Stimulated activated naive CD8-positive, alpha-beta T cell treated with anti-CD3 and anti-CD28 coated beads, Interleukin-15, amount 100 ng/mL, for 72 hours (primary cell): Measurements from ENCODE around the gene NPAS1.
"Not testable (repeated sequence)": the region's sequence is repeated elsewhere in the genome, so short reads cannot be mapped to it uniquely, and the experiment has no call there.

ENCODE experiments used
- ATAC-seq: fragments of 150-1000 bp; cut with Tn5 transposase; 2 replicates; pipeline ENCODE4 v1.10.0; 2021; ENCODE audit warnings: mild to moderate bottlenecking, moderate library complexity
- DNase-seq, 2 donors: peaks; one replicate each; pipeline ENCODE4 v3.0.0; 2021 to 2022
- H3K27ac Mint-ChIP-seq, 2 donors: one replicate each; pipeline ENCODE4 v1.8.0; 2022; ENCODE audit warnings: mild to moderate bottlenecking in 2 of 2, mixed read lengths in 2 of 2, moderate library complexity in 2 of 2
- H3K27me3 Mint-ChIP-seq: one replicate; pipeline ENCODE4 v1.8.0; 2022; ENCODE audit warnings: mixed read lengths
- H3K4me1 Mint-ChIP-seq: one replicate; pipeline ENCODE4 v1.8.0; 2022; ENCODE audit warnings: mild to moderate bottlenecking, mixed read lengths
- H3K4me3 Mint-ChIP-seq, 2 donors: one replicate each; pipeline ENCODE4 v1.8.0; 2022; ENCODE audit warnings: mild to moderate bottlenecking in 2 of 2, mixed read lengths in 2 of 2, moderate library complexity in 1 of 2
- H3K9me3 Mint-ChIP-seq, 2 donors: one replicate each; pipeline ENCODE4 v1.8.0; 2022; ENCODE audit warnings: mixed read lengths in 2 of 2

Gene NPAS1

DNA sequence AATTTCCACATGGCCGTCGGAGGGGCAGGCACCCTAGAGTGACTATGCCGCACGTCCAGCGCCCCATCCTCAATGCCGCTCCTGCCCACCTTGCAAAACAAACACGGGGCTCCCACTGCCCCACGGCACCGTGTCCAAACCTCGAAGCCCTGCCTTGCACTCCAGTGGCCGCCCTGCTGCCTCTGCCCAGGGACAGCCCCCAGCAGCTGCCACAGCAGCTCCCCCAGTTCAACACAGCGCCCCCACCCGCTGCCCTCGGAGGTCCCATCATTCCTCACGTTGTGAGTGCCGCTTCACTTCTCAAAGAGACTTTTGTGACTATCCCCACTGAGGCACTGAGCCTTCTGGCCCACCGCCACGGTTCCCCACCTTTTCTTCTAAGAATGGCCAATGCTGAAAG, 51.1 kb downstream of the NPAS1 start:
- no peaks in the 10 kb centered on the region for H3K9me3 Mint-ChIP-seq
- no peak overlapping the region for H3K4me3 Mint-ChIP-seq
- no peak for ATAC-seq
- no peaks in the 10 kb centered on the region for H3K27me3 Mint-ChIP-seq
- peak overlapping the region in 1 of 2 donors; percentile 89 for H3K27ac Mint-ChIP-seq
- peaks cover 18% of the 10 kb centered on the region for H3K4me1 Mint-ChIP-seq
- DNase-seq, result no peak

DNA sequence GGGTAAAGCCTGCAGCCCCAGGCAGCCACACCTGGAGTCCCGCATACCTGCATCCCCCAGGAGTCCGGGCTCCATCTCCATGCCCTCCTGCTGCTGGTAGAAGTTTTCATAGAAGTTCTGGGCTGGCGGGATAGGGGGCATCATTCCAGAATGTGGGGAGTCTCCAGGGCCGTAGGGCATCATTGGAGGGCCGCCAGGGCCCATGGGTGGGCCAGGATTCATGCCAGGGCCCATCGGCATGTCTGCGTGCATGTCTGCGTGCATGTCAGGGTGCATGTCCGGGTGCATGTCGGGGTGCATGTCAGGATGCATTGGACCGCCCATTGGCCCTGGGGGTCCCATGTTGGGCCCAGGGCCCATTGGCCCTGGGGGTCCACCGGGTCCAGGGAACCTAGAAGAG, 52.1 kb downstream of the NPAS1 start:
- ATAC-seq (no peak), DNase-seq (no peak)
- no peak overlapping the region for H3K4me3 Mint-ChIP-seq
- H3K27ac Mint-ChIP-seq, result peak overlapping the region in 1 of 2 donors; percentile 94
- no peaks in the 10 kb centered on the region for H3K9me3 Mint-ChIP-seq
- no peaks in the 10 kb centered on the region for H3K27me3 Mint-ChIP-seq
- peaks cover 18% of the 10 kb centered on the region for H3K4me1 Mint-ChIP-seq

DNA sequence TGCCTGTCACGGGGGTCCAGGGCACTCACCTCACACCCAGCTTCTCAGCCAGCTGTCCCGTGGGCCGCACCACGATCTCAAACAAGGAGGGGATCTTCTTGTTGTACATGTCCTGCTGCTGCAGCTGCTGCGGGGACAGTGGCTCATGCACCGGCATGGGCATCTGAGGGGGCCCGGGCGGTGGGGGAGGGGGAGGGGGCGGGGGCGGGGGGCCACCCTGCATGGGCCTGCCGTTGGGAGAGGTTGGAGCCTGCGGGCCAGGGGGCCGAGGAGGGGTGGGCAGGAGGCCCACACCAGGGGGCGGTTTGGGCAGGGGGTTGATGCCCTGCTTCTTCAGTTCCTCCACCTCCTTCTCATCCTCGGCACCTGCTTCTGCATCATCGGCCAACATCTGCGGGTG, 52.7 kb downstream of the NPAS1 start:
- Mint-ChIP-seq H3K27ac (no peak overlapping the region), H3K4me1 (peaks cover 18% of the 10 kb centered on the region), H3K9me3 (no peaks in the 10 kb centered on the region), H3K27me3 (no peaks in the 10 kb centered on the region), H3K4me3 (no peak overlapping the region)
- ATAC-seq (no peak), DNase-seq (no peak)

DNA sequence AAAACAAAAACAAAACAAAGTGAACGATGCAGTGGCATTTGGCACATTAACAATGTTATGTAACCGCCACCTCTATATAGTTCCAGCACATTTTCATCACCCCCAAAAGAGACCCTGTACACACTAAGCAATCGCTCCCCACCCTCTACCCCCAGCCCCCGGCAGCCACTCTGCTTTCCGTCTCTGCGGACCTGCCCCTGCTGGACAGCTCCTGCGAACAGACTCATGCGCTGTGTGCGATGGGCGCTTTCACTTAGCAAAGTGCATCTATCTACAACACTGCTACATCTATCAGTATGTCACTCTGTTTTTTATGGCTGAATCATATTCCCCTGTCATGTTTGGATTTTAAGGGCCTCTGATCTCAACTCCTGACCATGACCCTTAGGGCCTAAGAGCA, 53.9 kb downstream of the NPAS1 start:
- Mint-ChIP-seq H3K27ac (peak overlapping the region in 1 of 2 donors; percentile 60), H3K27me3 (no peaks in the 10 kb centered on the region), H3K4me3 (no peak overlapping the region), H3K4me1 (peaks cover 18% of the 10 kb centered on the region), H3K9me3 (no peaks in the 10 kb centered on the region)
- DNase-seq (no peak), ATAC-seq (no peak)

DNA sequence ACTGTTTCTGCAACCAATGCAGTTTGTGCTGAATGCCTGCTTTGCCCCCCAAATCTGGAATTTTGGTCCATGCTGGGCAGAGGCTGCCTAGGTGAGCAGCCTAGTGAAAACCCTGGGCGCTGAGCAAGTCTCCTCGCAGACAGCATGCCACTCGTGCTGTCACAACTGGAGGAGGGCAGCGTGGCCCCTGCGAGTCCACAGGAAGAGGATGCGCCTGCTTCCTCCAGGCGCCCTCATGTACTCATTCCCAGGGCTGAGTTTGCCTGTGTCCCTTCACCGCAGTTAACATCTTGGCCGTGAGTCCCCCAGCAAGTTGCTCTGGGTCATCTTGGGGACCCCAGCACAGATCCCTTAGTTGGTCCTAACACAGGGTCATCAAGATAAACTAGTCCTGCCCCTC, 55.0 kb downstream of the NPAS1 start:
- DNase-seq (no peak), ATAC-seq (no peak)
- no peak overlapping the region for H3K27ac Mint-ChIP-seq
- H3K4me3 Mint-ChIP-seq, result no peak overlapping the region
- H3K4me1 Mint-ChIP-seq, result peaks cover 23% of the 10 kb centered on the region
- H3K27me3 Mint-ChIP-seq, result no peaks in the 10 kb centered on the region
- no peaks in the 10 kb centered on the region for H3K9me3 Mint-ChIP-seq

DNA sequence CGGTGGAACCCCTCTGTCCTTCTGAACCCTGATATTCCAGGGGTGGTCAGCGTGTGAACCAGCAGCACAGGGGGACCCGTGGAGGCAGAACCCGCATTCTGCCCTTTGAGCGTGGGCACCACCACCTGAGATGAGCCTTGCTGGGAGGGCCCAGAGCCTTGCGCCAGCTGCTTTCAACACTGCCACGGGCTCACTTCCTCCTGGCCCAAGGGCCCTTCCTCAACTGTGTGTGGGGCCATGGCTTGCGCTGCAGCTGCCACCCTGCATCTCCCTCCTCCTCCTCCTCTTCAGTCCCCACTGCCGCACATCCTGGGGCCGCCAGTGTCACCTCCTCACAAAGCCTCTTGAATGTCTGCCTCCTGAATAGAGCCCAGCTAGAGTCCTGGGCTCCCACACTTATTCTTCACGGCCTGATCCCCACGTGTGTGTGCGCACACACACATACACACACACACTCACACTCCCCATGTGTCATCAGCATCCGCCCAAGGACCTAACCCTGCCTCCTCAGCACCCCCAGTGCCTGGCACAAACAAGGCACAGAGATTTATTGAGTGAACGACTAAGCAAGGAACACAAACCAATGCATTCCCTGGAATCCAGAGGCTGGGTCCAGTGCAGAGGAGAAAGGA, 55.7 kb downstream of the NPAS1 start:
- H3K27ac Mint-ChIP-seq, result peak overlapping the region in 1 of 2 donors; percentile 84
- DNase-seq (no peak), ATAC-seq (no peak)
- H3K9me3 Mint-ChIP-seq, result no peaks in the 10 kb centered on the region
- H3K4me1 Mint-ChIP-seq, result peaks cover 29% of the 10 kb centered on the region
- no peak overlapping the region for H3K4me3 Mint-ChIP-seq
- H3K27me3 Mint-ChIP-seq, result no peaks in the 10 kb centered on the region

DNA sequence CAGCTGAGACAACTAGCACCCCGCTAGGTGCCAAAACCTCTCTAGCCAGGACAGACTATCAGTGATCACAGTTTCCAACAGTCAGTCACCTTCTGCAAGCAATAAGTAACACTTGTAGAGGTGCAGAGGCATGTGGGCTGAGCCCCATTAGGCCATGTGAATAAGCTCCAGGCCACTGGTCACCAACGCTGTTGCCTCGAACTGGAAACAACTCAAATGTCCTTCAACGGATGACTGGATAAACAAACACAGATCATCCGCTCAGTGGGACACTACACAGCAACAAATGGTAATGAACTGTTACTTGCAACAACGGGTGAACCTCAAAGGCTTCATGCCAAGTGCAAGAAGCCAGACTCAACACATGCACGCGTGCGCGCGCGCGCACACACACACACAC, 56.3 kb downstream of the NPAS1 start:
- H3K27me3 Mint-ChIP-seq, result no peaks in the 10 kb centered on the region
- H3K27ac Mint-ChIP-seq, result peak overlapping the region in 1 of 2 donors; percentile 48
- H3K4me1 Mint-ChIP-seq, result peaks cover 29% of the 10 kb centered on the region
- no peak for DNase-seq
- no peak for ATAC-seq
- H3K9me3 Mint-ChIP-seq, result no peaks in the 10 kb centered on the region
- no peak overlapping the region for H3K4me3 Mint-ChIP-seq

DNA sequence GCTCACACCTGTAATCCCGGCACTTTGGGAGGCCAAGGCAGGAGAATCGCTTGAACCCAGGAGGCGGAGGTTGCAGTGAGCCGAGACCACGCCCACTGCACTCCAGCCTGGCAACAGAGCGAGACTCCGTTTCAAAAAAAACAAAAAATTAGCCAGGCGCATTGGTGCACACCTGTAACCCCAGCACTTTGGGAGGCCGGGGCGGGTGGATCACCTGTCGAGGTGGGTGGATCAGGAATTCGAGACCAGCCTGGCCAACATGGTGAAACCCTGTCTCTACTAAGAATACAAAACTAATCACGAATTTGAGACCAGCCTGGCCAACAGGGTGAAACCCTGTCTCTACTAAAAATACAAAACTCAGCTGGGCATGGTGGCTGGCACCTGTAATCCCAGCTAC, 58.7 kb downstream of the NPAS1 start:
- ATAC-seq, H3K4me3 Mint-ChIP-seq, DNase-seq, H3K27ac Mint-ChIP-seq, H3K27me3 Mint-ChIP-seq, H3K9me3 Mint-ChIP-seq: not testable (repeated sequence)
- peaks cover 22% of the 10 kb centered on the region for H3K4me1 Mint-ChIP-seq

DNA sequence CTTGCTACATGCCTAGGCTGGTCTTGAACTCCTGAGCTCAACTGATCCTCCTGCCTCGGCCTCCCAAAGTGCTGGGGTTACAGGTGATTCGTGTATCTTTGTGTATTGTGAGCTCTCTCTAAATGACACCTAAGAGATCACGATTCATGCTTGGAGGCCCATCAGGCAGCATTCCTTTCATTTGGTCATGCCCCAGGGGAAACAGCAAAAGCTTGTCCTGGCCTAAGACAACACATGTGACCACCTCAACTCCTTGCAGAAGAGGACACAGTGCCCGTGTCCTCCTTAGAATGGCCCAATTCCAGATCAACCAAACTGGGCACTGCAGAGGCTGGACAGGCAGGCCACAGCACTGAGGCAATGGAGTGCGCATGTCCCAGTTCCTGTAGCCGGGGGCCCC, 61.5 kb downstream of the NPAS1 start:
- H3K9me3 Mint-ChIP-seq, result no peaks in the 10 kb centered on the region
- ATAC-seq, result no peak
- peak overlapping the region in 1 of 2 donors; percentile 20 for H3K27ac Mint-ChIP-seq
- H3K4me3 Mint-ChIP-seq, result no peak overlapping the region
- no peaks in the 10 kb centered on the region for H3K27me3 Mint-ChIP-seq
- DNase-seq, result no peak
- H3K4me1 Mint-ChIP-seq, result peaks cover 15% of the 10 kb centered on the region

DNA sequence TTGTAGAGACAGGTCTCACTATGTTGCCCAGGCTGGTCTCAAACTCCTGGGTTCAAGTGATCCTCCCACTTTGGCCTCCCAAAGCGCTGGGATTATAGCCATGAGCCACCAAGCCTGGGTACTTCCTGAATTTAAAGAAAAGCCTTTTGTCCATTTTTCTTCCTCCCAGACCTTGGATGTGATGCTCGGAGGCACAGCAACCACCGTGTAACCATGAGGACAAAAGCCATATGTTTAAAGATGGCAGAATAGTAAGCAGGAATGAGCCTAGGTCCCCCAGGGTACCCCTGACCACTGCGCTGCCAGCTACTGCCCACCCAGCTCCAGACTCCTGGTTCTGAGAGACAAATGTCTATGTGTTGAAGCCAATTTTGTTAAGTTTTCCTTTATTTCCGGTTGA, 62.9 kb downstream of the NPAS1 start:
- no peaks in the 10 kb centered on the region for H3K9me3 Mint-ChIP-seq
- H3K27me3 Mint-ChIP-seq, result no peaks in the 10 kb centered on the region
- H3K4me1 Mint-ChIP-seq, result peaks cover 15% of the 10 kb centered on the region
- no peak overlapping the region for H3K4me3 Mint-ChIP-seq
- H3K27ac Mint-ChIP-seq, result no peak overlapping the region
- ATAC-seq (no peak), DNase-seq (no peak)

DNA sequence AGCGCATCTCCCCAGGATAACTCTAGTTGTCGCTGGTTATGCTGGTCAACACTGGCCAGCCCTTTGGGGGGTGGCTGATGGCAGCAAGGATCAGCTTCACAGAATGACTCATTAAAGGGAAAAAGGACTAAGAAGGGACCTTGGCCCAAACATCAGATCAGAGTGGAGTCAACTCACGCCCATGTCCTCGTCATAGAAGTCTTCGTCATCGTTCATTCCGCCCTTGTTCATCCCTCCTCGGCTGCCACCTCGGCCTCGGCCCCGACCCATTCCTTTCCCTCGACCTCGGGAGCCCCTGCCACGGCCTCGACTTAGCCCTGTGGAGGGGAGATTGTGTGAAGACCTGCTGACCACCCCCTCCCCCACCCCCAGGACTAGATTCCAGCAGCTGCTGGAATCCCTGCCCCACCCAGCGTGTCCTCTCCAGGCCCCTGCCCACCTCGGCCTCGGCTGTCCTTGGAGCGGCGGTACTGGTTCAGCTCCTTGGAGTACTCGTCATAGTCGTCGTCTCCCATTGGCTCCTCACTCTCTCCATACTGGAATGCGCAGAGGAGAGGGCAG, 65.3 kb downstream of the NPAS1 start:
- ATAC-seq (no peak), DNase-seq (no peak)
- Mint-ChIP-seq H3K9me3 (no peaks in the 10 kb centered on the region), H3K27me3 (no peaks in the 10 kb centered on the region), H3K27ac (peak overlapping the region in 1 of 2 donors; percentile 42), H3K4me1 (peaks cover 7% of the 10 kb centered on the region), H3K4me3 (no peak overlapping the region)

DNA sequence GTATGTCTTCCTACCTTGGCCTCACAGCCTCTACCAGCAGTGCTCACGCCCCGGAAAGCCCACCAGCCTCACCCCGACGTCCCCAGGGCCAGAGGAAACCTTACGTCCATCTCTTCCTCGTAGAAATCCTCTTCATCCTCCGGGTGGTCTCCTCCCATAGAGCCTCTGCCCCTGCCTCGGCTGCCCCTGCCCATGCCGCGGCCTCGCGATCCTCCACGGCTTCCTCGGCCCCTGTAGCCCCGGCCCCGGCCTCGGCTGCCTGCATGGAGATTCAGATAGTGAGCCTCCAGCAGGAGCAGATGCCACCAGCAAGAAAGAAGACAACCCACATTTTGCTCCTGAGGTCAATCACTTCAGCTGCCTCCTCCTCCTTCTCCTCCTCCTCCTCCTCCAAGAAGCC, 66.6 kb downstream of the NPAS1 start:
- ATAC-seq, result no peak
- Mint-ChIP-seq H3K27ac (peak overlapping the region in 1 of 2 donors; percentile 59), H3K9me3 (no peaks in the 10 kb centered on the region), H3K4me1 (peaks cover 8% of the 10 kb centered on the region), H3K4me3 (no peak overlapping the region), H3K27me3 (no peaks in the 10 kb centered on the region)
- no peak for DNase-seq

DNA sequence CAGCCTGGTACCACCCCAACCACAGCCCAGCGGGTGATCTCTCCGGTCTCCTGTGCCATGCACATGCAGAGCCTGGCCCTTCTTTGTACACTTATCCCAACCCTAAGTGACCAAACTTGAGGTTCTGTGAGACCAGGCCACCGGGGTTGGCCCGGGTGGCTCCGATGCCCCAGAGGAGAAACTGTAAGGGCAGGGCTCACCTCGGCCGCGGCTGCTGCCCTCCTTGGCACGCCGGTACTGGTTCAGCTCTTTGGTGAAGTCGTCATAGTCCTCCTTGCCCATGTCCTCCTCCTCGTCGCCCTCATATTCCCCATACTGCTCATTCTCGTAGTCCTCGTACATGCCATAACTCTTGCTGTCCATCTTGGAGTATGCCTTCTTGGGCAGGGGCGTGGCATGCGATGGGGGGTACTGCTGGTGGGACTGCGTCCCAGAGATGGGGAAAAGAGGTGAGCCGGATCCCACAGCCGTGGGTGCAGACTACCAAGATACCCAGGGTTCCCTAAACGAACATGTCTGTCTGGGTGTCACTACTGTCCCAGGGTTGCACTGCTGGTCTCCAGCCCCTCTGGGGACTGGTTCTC, 70.2 kb downstream of the NPAS1 start:
- DNase-seq (no peak), ATAC-seq (no peak)
- no peaks in the 10 kb centered on the region for H3K27me3 Mint-ChIP-seq
- H3K4me3 Mint-ChIP-seq, result peak overlapping the region in 1 of 2 donors; percentile 59
- peaks cover 34% of the 10 kb centered on the region for H3K4me1 Mint-ChIP-seq
- H3K9me3 Mint-ChIP-seq, result no peaks in the 10 kb centered on the region
- peak overlapping the region in 1 of 2 donors; percentile 67 for H3K27ac Mint-ChIP-seq

DNA sequence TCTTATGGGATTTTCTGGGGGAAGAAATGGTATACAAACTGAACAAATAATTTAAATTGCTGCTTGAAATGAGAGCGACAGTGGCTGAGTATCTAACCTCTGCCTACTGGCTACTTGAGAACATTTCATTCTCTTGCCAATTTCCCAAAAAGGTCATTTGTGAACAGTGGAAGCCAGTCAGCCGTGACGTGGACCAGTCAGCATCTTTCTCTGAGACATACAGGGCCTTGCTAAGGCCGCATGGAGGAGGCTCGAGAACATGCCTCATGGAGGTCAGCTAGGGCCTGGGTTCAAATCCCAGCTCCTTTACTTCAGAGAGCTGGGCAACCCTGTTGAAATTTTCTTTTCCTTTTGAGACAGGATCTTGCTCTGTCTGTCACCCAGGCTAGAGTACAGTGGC, 73.6 kb downstream of the NPAS1 start:
- Mint-ChIP-seq H3K4me3 (peak overlapping the region in 1 of 2 donors; percentile 95), H3K27me3 (no peaks in the 10 kb centered on the region), H3K9me3 (no peaks in the 10 kb centered on the region), H3K27ac (peak overlapping the region; percentile 69 to 99), H3K4me1 (peaks cover 64% of the 10 kb centered on the region)
- ATAC-seq (no peak), DNase-seq (no peak)

DNA sequence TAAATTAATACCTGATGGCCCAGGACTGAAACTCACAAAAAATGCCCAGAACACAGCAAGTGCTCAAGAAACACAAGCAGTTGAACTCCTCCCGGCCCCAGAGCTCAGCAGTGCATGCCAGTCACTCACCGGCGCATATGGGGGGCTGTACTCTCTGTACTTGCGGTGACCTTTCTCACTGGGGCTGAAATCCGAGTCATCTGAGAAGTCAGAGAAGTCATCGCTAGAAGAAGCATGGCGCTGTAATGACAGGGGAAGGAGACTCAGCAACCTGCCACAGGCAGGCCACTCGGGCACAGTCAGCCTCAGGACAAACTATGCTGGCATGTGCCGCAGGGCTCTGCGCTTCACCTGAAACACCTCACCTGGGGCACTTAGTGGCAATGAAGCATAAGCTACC, 74.2 kb downstream of the NPAS1 start:
- Mint-ChIP-seq H3K27ac (peak overlapping the region; percentile 20 to 99), H3K4me3 (peak overlapping the region; percentile 73 to 95), H3K9me3 (no peaks in the 10 kb centered on the region), H3K4me1 (peaks cover 70% of the 10 kb centered on the region), H3K27me3 (no peaks in the 10 kb centered on the region)
- ATAC-seq (peak; percentile 39), DNase-seq (peak in 1 of 2 donors; percentile 58)

DNA sequence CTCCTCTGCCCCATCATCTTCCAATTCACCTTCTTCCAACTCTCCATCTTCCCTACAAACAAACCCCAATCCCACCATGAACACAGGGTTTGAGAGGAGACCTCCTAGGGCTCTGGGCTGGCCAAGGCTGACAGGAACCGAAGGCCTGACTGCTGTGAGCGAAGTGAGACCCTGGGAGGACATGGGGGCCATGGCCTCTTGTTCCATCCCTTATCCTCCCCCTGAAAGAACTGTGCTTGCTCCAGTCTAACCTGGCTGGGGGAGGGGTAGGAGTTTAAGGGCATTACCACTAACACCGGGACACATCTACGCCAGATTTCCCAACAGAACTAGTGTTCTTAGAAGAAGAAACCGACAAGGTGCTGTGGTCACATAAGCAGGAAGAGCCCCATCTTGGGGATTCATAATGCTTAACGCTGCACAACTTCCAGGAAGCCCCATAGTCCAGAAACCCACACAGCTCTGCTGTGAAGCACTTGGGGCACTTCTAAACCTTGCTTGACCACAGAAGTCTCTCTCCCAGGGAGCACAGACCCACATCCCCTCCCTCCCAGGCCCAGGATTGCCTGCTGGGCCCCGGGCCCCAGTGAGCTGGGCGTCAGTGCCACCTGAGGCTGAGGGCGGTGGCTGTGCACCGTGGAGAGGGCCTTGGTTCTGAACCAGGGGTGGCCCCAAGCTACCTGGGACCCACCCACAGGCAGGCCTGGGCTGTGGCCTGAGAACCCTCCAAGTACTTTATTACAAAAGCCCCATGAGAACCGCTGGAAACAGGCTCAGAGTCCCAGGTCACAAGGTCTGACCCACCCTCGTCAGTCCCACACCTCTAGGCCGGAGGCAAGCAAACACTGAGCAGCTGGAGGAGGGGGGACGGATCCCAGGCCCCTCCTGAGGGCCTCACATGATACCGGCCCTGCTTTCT, 75.2 kb downstream of the NPAS1 start:
- DNase-seq, result peak; percentile 25 to 88
- Mint-ChIP-seq H3K4me3 (peak overlapping the region; percentile 73 to 95), H3K27ac (peak overlapping the region; percentile 98 to 99), H3K9me3 (no peaks in the 10 kb centered on the region), H3K4me1 (peaks cover 80% of the 10 kb centered on the region), H3K27me3 (no peaks in the 10 kb centered on the region)
- ATAC-seq, result peak; percentile 91
